K562 (cell line): ENCODE results near the gene LCE2C. TPM values are rescaled to one million over a fixed set of nuclear protein-coding genes. Genes with fewer than 3 reads are reported as not detected.

Experiments used
- CSDE1 ChIP-seq, 2 experiments: fragments of 450-650 bp; IDR thresholded peaks; 2 replicates each; pipeline ENCODE4 v1.6.1; 2016; ENCODE audit warnings: mild to moderate bottlenecking in 1 of 2
- CTCF ChIP-seq, 3 experiments: IDR thresholded peaks in 2 of 3; conservative IDR thresholded peaks in 1 of 3; 2 replicates each; pipeline ENCODE4 v1.5.1; 2011 to 2012; ENCODE audit warnings: low read length in 3 of 3, mild to moderate bottlenecking in 3 of 3, control low read depth in 2 of 3, improper control_type of control experiment in 1 of 3, inconsistent platforms in 1 of 3, low read depth in 1 of 3, mixed read lengths in 1 of 3, moderate library complexity in 1 of 3; ENCODE audit not compliant: insufficient read depth in 2 of 3
- DEAF1 ChIP-seq: fragments of 450-650 bp; formaldehyde crosslinking; IDR thresholded peaks from 2 replicates; pipeline ENCODE4 v1.4.0; 2020; ENCODE audit warnings: mild to moderate bottlenecking, moderate library complexity
- HDAC6 ChIP-seq: IDR thresholded peaks from 2 replicates; pipeline ENCODE4 v1.6.1; 2012; ENCODE audit warnings: low read depth, mild to moderate bottlenecking, control low read depth, inconsistent platforms, low read length, moderate library complexity
- KAT7 ChIP-seq: sonication (generic); formaldehyde crosslinking; IDR thresholded peaks from 2 replicates; pipeline ENCODE4 v1.8.0; 2022; ENCODE audit warnings: missing genetic modification reagents, mild to moderate bottlenecking, borderline replicate concordance
- NCOA1 ChIP-seq: fragments of 450-650 bp; IDR thresholded peaks from 2 replicates; pipeline ENCODE4 v1.6.1; 2016; ENCODE audit warnings: low read depth
- NR2C1 ChIP-seq, 2 experiments: fragments of 450-650 bp; IDR thresholded peaks; 2 replicates each; pipeline ENCODE4 v1.6.1; 2017; ENCODE audit warnings: mild to moderate bottlenecking in 2 of 2, antibody characterized with exemption in 1 of 2, inconsistent platforms in 1 of 2, missing compliant biosample characterization in 1 of 2, missing genetic modification characterization in 1 of 2
- PRDM10 ChIP-seq: fragments of 450-650 bp; IDR thresholded peaks from 2 replicates; pipeline ENCODE4 v1.6.1; 2018; ENCODE audit not compliant: partially characterized antibody
- RBM22 ChIP-seq: fragments of 200-400 bp; formaldehyde crosslinking; IDR thresholded peaks from 2 replicates; pipeline ENCODE4 v1.6.1; 2018; ENCODE audit warnings: low read length, low read depth; ENCODE audit not compliant: poor library complexity, severe bottlenecking
- REST ChIP-seq, 2 experiments: fragments of 450-650 bp; formaldehyde crosslinking in 1 of 2; IDR thresholded peaks; 2 replicates each; pipeline versions ENCODE4 v1.4.0 to v1.6.1; 2014 to 2020; ENCODE audit warnings: mild to moderate bottlenecking in 2 of 2, borderline replicate concordance in 1 of 2, low read depth in 1 of 2
- SRSF9 ChIP-seq: fragments of 200-400 bp; formaldehyde crosslinking; IDR thresholded peaks from 2 replicates; pipeline ENCODE4 v1.6.1; 2017; ENCODE audit warnings: low read depth, low read length, borderline replicate concordance
- ZNF121 ChIP-seq: sonication (generic); formaldehyde crosslinking; conservative IDR thresholded peaks from 2 replicates; pipeline ENCODE4 v1.8.0; 2022; ENCODE audit warnings: missing genetic modification reagents
- polyA plus RNA-seq, 8 experiments: library from polyadenylated mRNA; depleted of rRNA in 4 of 8; stranded (reverse) in 5 of 8; unstranded in 3 of 8; fragments of >200 nt; fragmentation: Nextera tagmentation in 2 of 8; fragmentation: Illumina TruSeq in 1 of 8; extraction: Ambion mirVana in 2 of 8; extraction: Trizol in 1 of 8; gene quantifications; 2 replicates each; pipeline versions ENCODE4 v1.2.1 to v1.2.3, GENCODE V29; 2011 to 2014; ENCODE audit warnings: inconsistent platforms in 1 of 8, missing spikeins in 1 of 8
- total RNA-seq, 7 experiments: library from RNA; depleted of rRNA in 6 of 7; stranded (reverse); fragments of >200 nt in 6 of 7; fragmentation: Illumina TruSeq in 2 of 7; extraction: Trizol in 2 of 7; gene quantifications; 2 replicates each; pipeline versions ENCODE4 v1.2.1 to v1.2.3, GENCODE V29; 2011 to 2021; ENCODE audit warnings: low replicate concordance in 1 of 7

LCE2C gene
- total and polyA plus RNA-seq, 9 of the 15 experiments (the other 6 are each of a cell fraction or from before 2014, with no cell fraction given): not detected

GRCh38 chr1:152654110-152654509, 21.0 kb upstream of the LCE2C start (continued):
- 0 out of 2 replicates have a peak, but pooled peaks have one; percentile 7 for TF ChIP-seq REST (IDR thresholded peaks at IDR 0.05; ENCODE audit: borderline replicate concordance)
- no peak for TF ChIP-seq REST (CRISPR knock-in tag; IDR thresholded peaks at IDR 0.05; ENCODE audit: low read depth)
- TF ChIP-seq KAT7 (CRISPR knock-in tag): no peak
- no peak for TF ChIP-seq NR2C1 (IDR thresholded peaks at IDR 0.05)
- TF ChIP-seq NR2C1 (tag; IDR thresholded peaks at IDR 0.05): no peak
- TF ChIP-seq CTCF (IDR thresholded peaks at IDR 0.05 in 2 of 3, conservative IDR thresholded peaks at IDR 0.05 in 1 of 3; ENCODE audit: insufficient read depth in 2 of 3, low read depth in 1 of 3, low read length in 3 of 3): peak; percentile 78 to 83 (median 83)
- TF ChIP-seq NCOA1: no peak
- no peak for TF ChIP-seq RBM22
- no peak for TF ChIP-seq SRSF9
- no peak for TF ChIP-seq DEAF1 (CRISPR knock-in tag)
- TF ChIP-seq CSDE1 (IDR thresholded peaks at IDR 0.05): no peak
- TF ChIP-seq PRDM10: no peak
- no peak for TF ChIP-seq HDAC6
- TF ChIP-seq ZNF121 (CRISPR knock-in tag): no peak
